ENCODE results near the gene LRRTM4. TPM values are rescaled to one million over a fixed set of nuclear protein-coding genes. Genes with fewer than 3 reads are reported as not detected.

Gene LRRTM4
- total RNA-seq, 4 donors from 2014 or later: 0.22 TPM; not detected in 3

- TF ChIP-seq CTCF (IDR thresholded peaks at IDR 0.05; ENCODE audit: low read depth): no peak
These were observed 9.7 kb downstream of the LRRTM4 start for GRCh38 chr2:77512507-77512906.

- TF ChIP-seq CTCF (IDR thresholded peaks at IDR 0.05; ENCODE audit: low read depth): no peak
These were observed 13.7 kb downstream of the LRRTM4 start for GRCh38 chr2:77508511-77508910.

GRCh38 chr2:77507657-77508056 lies 14.5 kb downstream of the LRRTM4 start:
- TF ChIP-seq CTCF (IDR thresholded peaks at IDR 0.05; ENCODE audit: low read depth): no peak

- TF ChIP-seq CTCF (IDR thresholded peaks at IDR 0.05; ENCODE audit: low read depth): no peak
These were observed 34.0 kb downstream of the LRRTM4 start for GRCh38 chr2:77488141-77488540.

- TF ChIP-seq CTCF (IDR thresholded peaks at IDR 0.05; ENCODE audit: low read depth): no peak
These were observed 34.9 kb downstream of the LRRTM4 start for GRCh38 chr2:77487074-77487803.

- TF ChIP-seq CTCF (IDR thresholded peaks at IDR 0.05; ENCODE audit: low read depth): no peak
These were observed 38.1 kb downstream of the LRRTM4 start for GRCh38 chr2:77484026-77484425.

- TF ChIP-seq CTCF (IDR thresholded peaks at IDR 0.05; ENCODE audit: low read depth): no peak
These were observed 42.3 kb downstream of the LRRTM4 start for GRCh38 chr2:77479895-77480294.

Measured in subcutaneous adipose tissue (tissue), 4 donors.